A204.1 (cell line): ENCODE data around the gene SH3BGRL3.
"Not testable (repeated sequence)": the region's sequence is repeated elsewhere in the genome, so short reads cannot be mapped to it uniquely, and the experiment has no call there.

ENCODE experiments used
- FAIRE-seq: peaks from 2 replicates; lab custom pipeline; 2012; peaks lifted over from hg19 to GRCh38; lab: Jason Lieb, UNC

Gene SH3BGRL3

DNA sequence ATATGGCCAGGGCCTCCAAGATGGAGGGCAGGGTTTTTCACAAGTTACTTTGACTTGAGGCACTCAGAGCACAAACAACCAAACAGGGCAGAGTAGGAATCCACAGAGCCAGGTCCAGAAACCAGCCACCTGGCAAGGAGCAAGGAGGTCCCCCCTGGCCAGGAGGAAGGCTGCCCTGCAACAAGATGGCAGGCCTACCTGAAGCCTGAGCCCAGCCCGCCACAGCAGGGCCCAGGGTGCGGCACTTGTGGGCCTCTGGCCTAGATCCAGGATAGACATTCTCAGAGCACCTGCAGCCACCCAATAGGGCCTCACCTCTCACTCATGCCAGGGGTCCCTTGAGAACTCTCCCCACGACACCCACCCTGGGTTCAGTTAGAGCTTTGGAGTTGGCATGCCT is 11.5 kb downstream of the SH3BGRL3 start:
- FAIRE-seq = no peak

DNA sequence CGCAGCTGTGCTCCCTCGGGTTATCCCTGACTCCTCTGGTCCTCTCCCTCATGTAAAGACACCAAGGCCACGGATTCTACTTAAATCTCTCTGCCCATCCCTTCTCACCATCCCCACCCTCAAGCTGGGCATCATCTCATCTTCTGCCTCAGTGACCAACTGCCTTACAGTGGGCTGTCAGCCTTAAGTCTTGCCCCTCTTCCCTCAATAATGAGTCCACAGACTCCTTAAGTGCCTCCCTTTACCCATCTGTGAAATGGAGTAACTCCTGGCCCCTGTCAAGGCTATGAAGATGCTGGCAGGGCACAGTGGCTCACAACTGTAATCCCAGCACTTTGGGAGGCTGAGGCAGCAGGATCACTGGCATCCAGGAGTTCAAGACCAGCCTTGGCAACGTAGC is 12.1 kb downstream of the SH3BGRL3 start:
- FAIRE-seq = no peak

DNA sequence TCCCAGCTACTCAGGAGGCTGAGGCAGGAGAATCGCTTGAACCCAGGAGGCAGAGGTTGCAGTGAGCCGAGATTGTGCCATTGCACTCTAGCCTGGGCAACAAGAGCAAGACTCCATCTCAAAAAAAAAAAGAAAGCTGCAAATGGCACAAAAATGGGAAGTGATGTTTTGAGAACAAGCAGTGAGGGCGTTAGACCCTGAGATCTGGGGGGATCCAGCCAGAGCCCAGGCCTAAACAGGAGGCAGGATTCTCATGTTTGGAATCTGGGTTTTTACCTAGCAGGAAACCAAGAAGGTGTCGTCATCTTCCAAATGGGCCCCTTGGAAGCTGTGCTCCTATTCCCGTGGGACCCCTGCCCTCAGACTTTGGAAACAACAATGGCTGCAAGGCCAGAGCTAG is 12.8 kb downstream of the SH3BGRL3 start:
- not testable (repeated sequence) for FAIRE-seq

DNA sequence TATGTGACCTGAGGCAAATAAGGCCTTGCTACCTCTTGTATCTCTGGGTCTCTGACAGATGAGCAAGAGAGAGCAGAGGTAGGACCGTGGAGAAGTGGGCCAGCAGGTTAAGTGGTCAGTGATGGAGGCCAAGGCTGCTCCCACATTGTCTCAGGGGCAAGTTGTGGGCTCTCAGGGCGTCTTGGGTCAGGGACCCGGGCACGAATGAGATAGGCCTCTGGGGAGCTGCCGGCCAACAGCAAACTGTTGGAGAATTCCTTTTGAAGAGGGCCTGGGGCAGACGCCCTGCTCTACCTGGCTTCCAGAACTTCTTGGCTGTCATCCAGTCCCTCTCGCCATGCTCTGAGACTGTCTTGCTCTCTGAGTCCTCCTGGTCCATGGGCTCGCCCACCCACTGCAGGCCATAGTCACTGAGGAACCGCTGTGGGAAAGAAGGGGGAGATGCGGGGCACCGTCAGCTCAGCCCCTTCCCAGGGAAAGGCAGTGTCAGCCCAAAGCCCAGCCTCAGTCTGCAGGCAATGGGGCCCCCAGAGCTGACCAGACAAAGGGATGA is 14.1 kb downstream of the SH3BGRL3 start:
- FAIRE-seq = no peak

DNA sequence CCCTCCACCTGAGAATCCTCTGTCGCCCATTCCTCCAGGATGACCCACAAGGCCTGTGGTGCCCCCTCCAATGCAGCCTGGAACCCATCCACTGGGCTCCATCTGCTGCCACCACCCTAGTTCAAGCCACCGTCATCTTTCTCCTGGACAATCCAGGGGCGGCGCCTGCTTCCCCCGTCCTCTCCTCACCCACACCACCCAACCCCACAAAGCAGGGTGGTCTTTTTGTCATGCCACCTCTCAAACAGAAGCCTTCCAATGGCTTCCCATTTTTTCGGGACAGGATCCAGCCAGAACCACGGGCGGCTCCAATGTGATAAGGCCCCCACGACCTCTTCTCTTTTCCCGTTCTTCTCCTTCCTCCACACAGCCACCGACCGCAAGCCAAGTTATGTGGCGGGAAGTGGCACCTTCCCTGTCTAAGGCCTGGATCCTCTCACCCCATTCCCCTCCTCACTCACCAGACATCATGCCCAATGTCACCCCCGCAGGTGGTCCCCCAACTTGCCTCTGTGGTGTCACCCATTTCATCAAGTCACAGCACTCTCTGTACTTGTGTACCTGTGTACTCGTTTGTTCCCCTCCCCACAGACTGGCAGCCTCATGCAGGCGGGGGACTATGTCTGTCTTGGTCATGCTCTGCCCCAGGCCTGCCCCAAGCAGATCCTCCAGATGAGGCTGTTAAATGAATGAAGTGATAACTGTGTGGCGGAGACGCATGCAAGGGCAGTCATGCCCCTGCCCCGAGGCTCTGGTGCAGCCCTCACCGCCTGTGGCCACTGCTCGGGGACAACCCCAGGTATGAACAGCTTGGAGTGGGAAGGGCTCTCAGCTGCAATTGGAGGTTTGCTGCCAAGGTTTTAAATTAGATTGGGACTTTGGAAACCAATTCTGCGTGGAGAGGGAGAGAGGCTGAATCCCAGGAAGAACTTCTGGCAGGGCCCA is 15.6 kb downstream of the SH3BGRL3 start:
- no peak for FAIRE-seq

DNA sequence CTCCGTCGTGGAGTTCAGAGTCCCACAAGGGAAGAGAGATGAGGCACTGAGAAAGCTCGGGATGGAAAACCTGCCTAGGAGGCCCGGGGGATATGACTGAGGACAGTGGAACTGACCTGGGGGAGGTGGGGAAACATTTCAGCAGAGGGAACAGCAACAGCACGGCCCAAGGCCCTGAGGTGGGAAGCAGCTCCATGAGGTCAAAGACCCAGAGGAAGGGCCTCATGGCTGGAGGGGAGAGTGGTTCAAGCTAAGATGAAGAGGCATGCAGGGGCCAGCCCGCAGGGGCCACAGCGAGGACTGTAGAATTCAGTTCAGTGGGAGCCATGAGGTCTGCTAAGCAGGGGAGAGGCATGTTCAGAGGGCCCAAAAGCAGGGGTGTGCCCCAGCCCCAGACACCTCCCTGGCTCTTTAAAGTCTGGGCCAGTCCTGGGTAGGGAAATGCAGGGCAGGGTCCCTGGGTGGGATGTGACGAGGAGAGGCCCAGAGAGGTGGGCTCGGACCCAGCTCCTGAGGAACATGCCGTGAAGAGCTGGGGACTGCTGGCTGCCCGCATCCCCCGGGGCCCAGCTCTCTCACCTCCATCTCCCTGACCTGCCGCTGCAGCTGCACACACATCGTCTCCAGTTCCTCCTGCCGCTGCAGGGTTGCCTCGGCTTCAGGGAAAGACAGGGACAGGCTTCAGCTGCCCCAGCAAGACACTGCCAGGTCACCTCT is 16.6 kb downstream of the SH3BGRL3 start:
- no peak for FAIRE-seq

DNA sequence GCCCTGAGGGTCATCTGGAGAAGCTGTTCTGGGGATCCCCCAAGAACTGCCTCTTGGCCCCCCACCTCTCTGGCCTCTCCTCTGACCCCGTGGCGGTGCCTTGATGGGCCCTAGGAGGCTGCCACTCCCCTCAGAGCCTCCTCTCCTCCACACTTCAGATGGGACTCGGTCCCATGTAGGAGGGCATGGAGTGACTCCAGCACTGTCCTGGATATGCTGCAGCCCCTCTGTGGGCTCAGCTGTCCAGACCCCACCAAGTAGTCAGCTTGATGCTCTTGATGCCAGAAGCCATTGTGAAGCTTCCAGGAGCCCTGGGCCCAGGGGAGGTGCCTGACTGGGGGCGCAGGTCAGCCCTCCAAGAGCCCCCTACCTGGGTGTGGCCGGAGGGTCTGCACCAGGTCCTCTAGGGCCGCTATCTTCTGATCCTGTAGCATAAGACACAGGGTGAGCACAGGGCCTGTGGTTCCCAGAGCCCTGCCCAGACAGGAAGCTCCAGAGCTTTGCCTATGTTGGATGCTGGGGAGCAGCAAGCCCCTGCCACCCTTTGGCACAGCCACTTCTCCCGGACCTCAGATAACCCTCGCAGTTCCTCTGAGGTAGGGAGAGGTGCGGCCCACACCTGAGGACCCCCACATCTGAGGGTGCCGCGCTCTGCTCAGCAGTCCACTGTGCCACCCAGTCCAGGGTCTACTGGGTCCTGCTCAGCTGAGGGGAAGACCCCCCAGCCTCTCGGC is 17.3 kb downstream of the SH3BGRL3 start:
- no peak for FAIRE-seq

DNA sequence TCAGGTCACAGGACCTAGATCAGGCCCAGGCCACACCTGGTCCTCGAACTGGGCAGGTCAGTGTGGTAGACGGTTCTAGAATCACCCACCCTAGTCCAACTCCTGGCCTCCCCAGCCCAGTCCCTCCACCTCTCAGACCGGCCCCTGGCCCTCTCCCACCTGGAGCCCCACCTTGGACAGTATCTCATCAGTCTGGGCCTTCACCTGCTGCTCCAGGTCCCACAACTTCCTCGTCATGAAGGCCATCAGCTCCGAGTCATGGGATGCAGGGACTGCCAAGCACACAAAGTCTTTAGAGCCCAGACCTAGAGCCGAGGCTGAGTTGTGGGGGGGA is 17.9 kb downstream of the SH3BGRL3 start:
- FAIRE-seq = no peak

DNA sequence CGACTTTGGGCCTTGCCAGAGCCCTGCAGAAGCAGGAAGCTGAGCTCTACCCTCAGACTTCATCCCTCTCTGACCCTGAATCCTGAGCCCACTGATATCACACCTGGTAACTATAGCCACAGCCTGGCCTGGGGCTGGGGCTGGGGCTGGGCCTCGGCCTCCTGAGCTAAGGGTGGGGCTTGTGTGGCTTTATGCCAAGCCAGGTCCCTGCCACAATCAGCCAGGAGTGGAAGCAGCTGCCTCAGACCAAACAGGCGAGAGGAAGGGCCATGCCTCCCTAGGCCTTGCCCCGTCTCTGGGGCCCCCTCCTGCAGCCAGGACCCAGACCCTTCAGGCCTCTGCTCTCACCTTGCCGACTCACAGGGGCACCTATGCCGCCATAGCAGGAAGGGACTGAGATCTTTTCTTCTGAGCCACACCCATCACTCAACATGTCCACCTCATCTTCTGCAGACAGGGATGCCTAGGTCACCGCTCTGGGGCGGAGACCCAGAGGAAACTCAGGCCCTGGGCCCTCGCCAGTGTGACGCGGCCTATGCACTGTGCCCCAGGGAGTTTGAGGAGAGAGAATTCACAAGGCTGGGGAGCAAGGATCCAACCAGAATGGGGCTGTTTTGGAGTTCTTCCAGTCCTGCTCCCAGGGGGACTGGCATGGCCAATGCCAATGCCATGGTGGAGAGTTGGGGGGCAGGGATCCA is 20.8 kb downstream of the SH3BGRL3 start:
- FAIRE-seq = no peak

DNA sequence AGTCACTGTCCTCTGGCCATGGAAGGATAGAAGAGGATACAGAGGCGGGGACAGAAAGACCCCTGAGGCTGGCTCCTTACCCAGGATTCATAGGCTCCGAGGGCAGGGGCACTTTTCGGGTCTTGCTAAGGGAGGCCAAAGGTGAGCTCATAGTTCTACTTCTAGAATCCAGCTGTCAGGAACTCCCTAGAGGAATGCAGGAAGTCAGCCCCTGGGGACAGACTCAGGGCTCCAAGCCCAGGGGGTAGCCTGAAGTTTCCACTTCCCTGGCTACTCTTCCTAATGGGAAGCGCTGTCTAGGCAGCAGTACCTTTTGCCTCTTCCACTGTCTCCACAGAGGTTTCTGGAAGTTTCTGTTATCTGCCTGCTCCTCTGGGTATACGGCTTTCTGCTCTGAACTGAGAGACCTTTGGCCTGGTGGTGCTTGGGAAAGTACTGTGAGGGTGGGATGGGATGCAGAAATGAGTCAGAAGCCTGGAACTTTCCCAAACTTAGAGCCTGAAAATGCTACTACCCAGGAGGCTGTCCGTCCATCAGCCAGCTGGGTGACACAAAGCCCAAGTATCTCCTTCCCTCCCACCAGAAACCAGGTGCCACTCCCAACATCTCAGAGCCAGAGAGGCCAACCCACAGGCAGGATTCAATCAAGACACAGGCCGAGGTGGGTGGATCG is 23.0 kb downstream of the SH3BGRL3 start:
- no peak for FAIRE-seq

DNA sequence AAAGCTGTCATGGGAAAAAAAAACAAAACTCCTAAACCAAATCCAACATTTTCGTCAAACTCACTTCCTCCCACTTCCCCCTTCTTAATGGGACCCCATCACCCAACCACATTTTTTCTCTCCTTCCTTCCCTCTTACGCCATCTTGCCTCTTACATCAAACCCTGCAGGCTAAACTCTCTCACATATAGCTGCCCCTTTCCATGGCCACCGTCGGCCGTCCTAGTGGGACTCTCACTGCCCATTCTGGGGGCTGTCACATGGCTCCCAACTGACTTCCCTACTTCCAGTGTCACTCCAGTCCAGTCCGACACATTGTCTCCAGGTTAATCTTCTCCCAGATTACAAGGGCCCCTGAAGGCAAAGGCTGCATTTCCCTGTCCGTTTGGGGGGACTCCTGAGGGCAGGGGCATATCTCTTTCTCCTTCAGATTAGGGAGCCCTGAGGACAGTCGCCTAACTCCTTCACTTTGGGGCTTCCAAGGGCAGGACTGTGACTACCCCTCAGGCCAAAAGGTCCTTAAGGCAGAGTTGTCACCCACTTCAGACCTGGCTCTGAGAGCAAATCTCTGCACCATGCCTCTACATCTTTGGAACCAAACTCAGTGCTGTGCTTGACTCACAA is 25.9 kb downstream of the SH3BGRL3 start:
- no peak for FAIRE-seq

DNA sequence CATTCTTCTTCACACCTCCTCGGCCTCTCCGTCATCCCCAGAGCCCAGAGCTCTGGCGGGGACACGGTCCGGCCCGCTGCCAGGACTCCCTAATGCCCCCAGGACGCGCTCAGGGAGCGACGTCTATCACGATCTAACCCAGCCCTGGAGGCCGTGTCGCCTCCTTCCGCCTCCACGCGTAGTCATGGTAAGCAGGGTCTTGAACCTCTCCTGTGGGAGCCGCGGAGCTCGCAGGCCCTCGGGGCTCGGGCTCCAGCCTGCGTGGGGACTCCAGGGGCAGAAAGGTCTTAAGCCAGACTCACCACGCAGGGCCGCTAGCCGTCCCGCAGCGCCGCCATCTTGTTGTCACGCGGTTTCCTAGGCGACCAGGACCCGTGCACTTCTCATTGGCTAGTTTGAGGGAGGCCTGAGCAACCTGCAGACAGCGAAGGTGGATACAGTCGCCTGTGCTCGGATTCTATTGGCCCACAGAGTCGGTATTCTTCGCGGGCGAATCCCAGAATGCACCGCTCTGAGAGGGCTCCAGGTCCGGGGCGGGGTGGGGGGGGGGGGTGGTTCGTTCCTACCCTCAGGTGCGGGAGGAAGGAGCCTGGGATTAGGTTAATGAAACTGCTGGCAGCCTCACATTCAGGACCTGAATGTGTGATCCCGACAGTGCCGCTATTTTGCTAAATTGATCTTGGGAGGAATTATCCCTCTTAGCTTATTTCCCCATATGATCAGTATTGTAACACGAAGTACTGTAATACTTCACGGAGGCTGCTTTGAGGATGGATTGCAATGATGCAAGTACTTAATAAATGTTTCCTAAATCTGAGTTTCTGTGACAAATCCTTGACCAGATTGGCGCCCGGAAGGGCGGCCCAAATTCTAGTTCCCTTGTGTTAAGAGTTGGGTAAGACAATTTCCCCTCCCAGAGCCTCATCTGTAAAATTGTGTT is 26.7 kb downstream of the SH3BGRL3 start, which contains the start of gene UBXN11:
UBXN11 (minus strand) TSS at position 347 of the 940 bp plus-strand sequence. CDS start 3,753 bp downstream, outside the sequence.
- FAIRE-seq = peak; percentile 68

DNA sequence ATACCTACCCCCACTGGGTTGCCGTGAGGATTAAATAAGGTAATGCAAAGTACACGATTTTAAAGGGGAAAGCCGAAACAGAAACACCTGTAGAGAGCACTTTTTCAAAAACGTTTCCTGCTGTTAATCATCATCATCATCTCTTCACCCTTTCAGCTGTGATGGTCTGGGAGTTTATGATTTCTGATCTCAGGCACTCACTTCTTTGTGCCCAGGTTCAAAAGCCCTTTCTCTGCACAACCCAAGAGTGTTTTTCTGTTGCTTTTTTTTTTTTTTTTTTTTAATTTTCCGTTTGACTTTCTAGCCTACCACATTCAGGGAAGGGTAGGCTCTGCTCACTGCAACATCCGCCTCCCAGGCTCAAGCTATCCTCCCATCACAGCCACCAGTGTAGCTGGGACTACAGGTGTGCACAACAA is 27.5 kb downstream of the SH3BGRL3 start:
- FAIRE-seq = no peak

DNA sequence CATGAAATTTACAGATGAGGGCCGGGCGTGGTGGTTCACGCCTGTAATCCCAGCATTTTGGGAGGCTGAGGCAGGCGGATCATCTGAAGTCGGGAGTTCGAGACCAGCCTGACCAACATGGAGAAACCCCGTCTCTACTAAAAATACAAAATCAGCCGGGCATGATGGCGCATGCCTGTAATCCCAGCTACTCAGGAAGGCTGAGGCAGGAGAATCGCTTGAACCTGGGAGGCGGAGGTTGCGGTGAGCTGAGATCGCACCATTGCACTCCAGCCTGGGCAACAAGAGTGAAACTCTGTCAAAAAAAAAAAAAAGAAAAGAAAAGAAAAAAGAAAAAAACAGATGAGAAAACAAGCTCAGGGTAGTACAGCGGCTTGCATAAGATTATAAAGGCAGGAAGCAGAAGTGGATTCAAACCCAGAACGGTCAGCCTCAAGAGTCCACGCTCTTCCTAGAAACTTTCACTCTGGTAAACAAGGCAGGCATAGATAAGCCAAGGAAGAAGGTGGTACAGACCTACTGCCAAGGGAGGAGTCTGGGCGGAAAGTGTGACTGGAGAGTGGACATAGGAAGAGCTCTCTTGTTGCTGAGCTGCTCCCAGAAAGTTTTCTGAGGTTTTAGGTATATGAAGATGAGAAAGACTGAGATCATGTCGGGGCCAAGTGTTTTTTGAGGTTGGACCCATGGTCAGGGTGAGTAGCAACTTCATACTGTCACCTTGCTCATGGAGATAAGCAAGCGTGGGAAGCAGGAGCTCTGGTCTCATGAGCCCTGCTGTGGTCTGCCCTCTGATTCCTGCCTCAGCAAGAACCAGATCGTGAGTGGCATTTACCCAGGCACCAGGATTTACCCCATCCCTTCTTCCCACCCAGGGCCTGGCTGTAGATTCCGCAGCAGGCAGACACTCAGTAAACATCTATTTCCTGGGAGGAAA is 28.3 kb downstream of the SH3BGRL3 start:
- not testable (repeated sequence) for FAIRE-seq

DNA sequence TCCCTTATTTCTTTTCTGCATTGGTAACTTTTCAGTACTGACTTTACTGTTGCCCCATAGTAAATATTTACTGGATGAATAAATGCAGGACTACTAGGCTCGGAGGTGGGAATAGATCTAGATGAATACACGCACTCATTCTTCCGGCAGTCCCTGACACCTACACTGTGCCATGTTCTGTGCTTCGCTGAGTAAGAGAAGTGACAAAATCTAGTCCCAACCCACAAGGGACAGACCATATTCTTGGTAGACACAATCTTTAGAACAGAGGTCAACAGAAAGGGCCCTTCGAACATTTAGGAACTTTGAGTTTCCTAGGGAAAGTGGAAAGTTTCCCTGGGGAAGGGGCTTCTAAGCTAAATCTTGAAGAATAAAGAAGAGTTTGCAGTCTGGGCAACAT is 34.6 kb downstream of the SH3BGRL3 start:
- FAIRE-seq = no peak

DNA sequence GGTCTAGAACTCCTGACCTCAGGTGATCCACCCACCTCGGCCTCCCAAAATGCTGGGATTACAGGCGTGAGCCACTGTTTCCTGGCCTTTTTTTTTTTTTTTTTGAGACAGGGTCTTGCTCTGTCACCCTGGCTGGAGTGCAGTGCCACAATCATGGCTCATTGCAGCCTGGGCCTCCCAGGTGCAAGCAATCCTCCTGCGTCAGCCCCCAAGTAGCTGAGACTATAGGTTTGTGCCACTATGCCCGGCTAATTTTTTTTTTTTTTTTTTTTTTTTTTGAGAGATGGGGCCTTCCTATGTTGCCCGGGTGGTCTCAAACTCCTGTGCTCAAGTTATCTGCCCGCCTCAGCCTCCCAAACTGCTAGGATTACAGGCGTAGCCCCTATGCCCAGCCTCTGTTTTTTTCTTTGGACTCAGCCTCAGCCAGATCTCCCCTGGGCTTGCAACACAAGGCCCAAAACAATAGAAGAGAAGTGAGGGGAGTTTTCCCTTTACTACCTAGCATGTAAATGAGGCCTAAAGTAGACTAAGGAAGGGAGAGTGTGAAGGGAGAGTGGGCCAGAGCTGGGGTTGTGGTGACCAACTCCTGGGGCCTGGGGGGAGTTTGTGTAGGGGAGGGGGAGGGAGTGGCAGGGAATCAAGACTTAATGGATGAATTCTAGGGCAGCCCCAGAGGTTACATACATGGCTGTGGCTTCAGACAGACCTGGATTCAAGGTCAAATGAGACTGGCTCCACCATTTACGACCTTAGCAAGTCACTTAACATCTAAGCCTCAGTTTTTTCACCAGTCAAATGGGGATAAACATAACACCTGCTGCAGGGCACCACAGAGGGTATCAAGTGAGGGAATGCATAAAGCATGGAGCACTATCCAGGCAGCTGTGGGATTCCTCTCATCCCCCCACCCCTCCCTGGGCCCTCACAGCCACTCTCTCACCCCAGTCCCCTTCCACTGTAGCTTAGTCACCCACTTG is 36.3 kb downstream of the SH3BGRL3 start:
- no peak for FAIRE-seq

DNA sequence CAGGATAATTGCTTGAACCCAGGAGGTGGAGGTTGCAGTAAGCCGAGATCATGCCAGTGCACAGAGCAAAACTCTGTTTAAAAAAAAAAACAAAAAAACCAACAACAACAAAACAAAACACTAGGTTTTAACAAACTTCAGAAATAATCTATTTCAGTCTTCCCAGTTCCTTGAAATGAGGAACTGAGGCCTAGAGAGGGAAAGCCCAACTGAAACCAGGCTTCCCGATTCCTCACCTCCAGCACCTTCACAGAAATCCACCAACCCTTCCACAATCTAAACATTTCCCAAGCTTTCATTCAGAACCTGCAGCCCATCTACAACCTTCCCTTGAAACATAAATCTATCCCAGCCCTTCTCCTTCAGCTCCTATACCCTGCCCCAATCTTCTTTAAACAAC is 37.3 kb downstream of the SH3BGRL3 start:
- no peak for FAIRE-seq
